ENCODE data around the gene KRTAP12-3. TPM values are rescaled to one million over a fixed set of nuclear protein-coding genes. Genes with fewer than 3 reads are reported as not detected.

The KRTAP12-3 gene
- total RNA-seq, 1 donor from 2014 or later: not detected

GRCh38 chr21:44702973-44703730, 45.4 kb downstream of the KRTAP12-3 start:
- DNase-seq: no peak

- DNase-seq: no peak
Measured at GRCh38 chr21:44703731-44704635, 46.3 kb downstream of the KRTAP12-3 start.

DNA sequence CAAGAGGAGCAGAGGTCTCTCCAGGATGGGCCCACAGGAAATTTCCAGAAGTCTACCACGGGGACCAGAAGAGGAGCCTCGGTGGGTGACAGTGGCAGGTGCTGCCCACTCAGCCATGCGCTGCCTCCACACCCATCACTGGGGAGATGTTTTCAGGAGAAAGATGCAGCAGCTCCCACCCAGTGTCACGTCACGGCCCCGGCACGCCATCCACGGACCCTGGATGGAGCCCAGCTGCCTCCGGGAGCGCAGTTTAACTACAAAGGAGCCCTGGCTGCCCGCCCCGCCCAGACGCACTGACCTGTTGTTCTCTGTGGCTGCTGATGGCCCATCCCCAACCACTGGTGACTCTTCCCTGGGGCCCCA, 46.9 kb downstream of the KRTAP12-3 start:
- no peak for DNase-seq

DNA sequence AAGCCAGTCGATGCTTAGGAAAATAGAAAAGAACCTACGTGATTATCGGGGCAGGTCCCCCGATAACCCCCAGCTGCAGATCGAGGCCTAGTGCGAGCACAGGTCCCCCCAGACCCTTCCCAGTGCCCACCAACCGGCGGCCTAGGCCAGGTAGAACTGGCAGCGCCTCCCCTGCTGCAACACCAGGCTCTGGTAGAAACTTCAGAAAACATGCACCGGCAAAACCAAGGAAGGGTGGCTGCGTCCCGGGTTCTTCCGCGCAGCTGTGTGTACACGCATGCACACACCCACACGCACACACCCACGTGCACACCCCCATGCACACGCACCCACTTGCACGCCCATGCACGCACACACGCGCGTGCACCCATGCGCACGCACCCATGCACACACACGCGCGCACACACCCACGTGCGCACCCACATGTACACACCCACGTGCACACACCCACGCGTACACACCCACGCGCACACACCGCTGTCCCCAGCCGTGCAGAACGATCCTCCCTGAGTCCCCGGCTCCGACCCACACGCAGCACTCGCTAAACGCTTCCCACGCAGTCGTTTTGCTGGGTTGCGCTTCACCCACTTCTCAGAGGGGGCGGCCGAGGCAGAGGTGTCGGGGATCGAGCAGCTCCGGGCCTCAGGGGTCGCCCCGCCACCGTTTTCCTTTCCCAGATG, 48.4 kb downstream of the KRTAP12-3 start:
- DNase-seq: no peak

DNA sequence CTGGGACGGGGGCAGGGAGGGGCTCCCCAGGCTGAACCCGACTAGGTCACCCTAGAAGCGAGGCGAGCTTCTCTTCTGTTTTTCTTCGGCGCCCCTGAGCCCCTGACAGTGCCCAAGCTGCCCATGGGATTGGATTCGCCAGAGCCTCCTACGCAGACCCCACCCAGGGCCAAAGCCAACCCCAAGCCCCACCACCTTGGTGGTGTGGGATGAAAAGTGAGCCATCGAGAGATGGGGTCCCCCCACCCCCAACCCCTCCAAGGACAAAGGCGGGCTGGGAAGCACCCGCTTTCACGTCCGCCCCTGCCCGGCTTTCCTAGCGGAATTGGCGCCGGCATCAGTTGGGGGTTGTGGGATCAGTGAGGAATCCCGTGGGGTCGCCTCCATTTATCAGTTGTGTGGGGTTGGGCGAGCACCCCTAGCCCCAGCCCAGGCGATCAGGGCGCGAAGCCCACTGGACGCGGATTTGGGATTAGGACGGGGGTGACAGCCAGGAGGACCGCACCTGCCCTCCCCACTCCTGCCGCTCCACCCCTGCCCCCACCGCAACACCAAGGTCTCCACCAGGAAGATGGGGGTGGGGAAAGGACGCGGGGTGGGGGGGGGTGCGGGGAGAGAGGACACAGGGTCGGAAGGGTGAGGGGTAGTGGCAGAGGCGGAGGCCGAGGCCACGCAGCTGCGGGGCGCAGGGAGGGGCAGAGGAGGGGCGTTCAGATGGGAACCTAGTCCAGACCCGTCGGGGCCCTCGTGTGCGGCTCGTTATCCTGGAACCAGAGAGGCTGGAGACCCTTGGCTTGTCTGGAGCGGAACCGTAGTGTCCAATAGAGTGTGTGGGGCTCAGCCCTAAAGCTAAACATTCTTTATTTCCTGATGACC, 49.2 kb downstream of the KRTAP12-3 start:
- DNase-seq: no peak

Small RNAs within 50 kb of the gene (small RNA-seq; reads per million reads assigned to genes)
- gene KRTAP12-6P (ENCODE audit: low replicate concordance): not detected

Other genes with a start within 250 kb of the KRTAP12-3 start
- gene LRRC3, start 202.4 kb upstream of the KRTAP12-3 start, total RNA-seq: 2.4 TPM
- gene KRTAP10-1, start 117.7 kb upstream of the KRTAP12-3 start, total RNA-seq: not detected
- gene KRTAP10-2, start 106.4 kb upstream of the KRTAP12-3 start, total RNA-seq: not detected
- gene KRTAP10-3, start 99.1 kb upstream of the KRTAP12-3 start, total RNA-seq: not detected
- not detected for gene KRTAP10-4, start 84.2 kb upstream of the KRTAP12-3 start, total RNA-seq
- not detected for gene KRTAP10-5, start 77.3 kb upstream of the KRTAP12-3 start, total RNA-seq
- not detected for gene KRTAP10-6, start 65.4 kb upstream of the KRTAP12-3 start, total RNA-seq
- gene KRTAP10-7, start 57.3 kb upstream of the KRTAP12-3 start, total RNA-seq: not detected
- gene KRTAP10-8, start 45.9 kb upstream of the KRTAP12-3 start, total RNA-seq: not detected
- gene KRTAP10-9, start 30.8 kb upstream of the KRTAP12-3 start, total RNA-seq: not detected
- not detected for gene KRTAP10-10, start 20.6 kb upstream of the KRTAP12-3 start, total RNA-seq
- not detected for gene KRTAP10-11, start 11.5 kb upstream of the KRTAP12-3 start, total RNA-seq
- gene KRTAP12-4, start 3.3 kb upstream of the KRTAP12-3 start, total RNA-seq: not detected
- not detected for gene KRTAP12-2, start 9.0 kb downstream of the KRTAP12-3 start, total RNA-seq
- gene KRTAP12-1, start 24.2 kb downstream of the KRTAP12-3 start, total RNA-seq: not detected
- gene KRTAP10-12, start 39.2 kb downstream of the KRTAP12-3 start, total RNA-seq: not detected
- 1.0 TPM for gene TSPEAR, start 53.6 kb downstream of the KRTAP12-3 start, total RNA-seq
- gene UBE2G2, start 143.9 kb downstream of the KRTAP12-3 start, total RNA-seq: 80.2 TPM
- 52.4 TPM for gene SUMO3, start 160.1 kb downstream of the KRTAP12-3 start, total RNA-seq
- 172 TPM for gene PTTG1IP, start 215.8 kb downstream of the KRTAP12-3 start, total RNA-seq